Ovary (tissue), 3 donors: ENCODE results near the gene KDM2A.

Experiments used
- POLR2A ChIP-seq: fragments of 450-650 bp; IDR thresholded peaks from one replicate; pipeline ENCODE4 v1.6.1; 2017; ENCODE audit warnings: antibody characterized with exemption, mild to moderate bottlenecking, moderate library complexity
- TF ChIP-seq, protein P1 (sequence below), 3 donors: fragments of 450-650 bp in 2 of 3; fragments of 200-600 bp in 1 of 3; IDR thresholded peaks; one replicate each; pipeline versions ENCODE4 v1.5.1 to v1.8.0; 2016 to 2022; ENCODE audit warnings: antibody characterized with exemption in 3 of 3, mild to moderate bottlenecking in 1 of 3
- donor health status: DM: no; HTN: no; CAD: no.

DNA sequence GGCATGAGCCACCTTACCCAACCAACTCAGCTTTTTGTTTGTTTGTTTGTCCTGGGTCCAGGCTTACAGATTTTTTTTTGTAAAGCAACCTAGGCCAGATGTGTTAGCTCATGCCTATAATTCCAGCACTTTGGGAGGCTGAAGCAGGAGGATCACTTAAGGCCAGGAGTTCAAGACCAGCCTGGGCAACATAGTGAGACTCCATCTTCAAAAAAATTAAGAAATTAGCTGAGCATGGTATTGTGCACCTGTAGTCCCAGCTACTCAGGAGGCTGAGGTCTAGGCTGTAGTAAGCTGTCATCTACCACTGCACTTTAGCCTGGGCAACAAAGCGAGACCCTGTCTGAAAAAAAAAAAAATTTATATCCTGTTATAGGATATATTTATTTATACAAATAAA, 118.5 kb downstream of the KDM2A start:
- no peak for TF ChIP-seq POLR2A
- TF ChIP-seq, protein P1, sequence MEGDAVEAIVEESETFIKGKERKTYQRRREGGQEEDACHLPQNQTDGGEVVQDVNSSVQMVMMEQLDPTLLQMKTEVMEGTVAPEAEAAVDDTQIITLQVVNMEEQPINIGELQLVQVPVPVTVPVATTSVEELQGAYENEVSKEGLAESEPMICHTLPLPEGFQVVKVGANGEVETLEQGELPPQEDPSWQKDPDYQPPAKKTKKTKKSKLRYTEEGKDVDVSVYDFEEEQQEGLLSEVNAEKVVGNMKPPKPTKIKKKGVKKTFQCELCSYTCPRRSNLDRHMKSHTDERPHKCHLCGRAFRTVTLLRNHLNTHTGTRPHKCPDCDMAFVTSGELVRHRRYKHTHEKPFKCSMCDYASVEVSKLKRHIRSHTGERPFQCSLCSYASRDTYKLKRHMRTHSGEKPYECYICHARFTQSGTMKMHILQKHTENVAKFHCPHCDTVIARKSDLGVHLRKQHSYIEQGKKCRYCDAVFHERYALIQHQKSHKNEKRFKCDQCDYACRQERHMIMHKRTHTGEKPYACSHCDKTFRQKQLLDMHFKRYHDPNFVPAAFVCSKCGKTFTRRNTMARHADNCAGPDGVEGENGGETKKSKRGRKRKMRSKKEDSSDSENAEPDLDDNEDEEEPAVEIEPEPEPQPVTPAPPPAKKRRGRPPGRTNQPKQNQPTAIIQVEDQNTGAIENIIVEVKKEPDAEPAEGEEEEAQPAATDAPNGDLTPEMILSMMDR (IDR thresholded peaks at IDR 0.05), result no peak
